GM18526 (cell line): ENCODE results near the gene EXOC3L1.

Experiments
- POLR2A ChIP-seq: IDR thresholded peaks from 3 replicates; pipeline ENCODE4 v1.6.1; 2011; ENCODE audit not compliant: insufficient read length; ENCODE audit errors: extremely low read depth

EXOC3L1 gene

GRCh38 chr16:67145746-67146145 lies 44.2 kb downstream of the EXOC3L1 start:
- TF ChIP-seq POLR2A: no peak

GRCh38 chr16:67144943-67145342 lies 45.0 kb downstream of the EXOC3L1 start:
- TF ChIP-seq POLR2A: no peak

GRCh38 chr16:67142342-67142741 lies 47.6 kb downstream of the EXOC3L1 start:
- no peak for TF ChIP-seq POLR2A

- TF ChIP-seq POLR2A: no peak
Measured at GRCh38 chr16:67141391-67141790, 48.5 kb downstream of the EXOC3L1 start.

- no peak for TF ChIP-seq POLR2A
Measured at GRCh38 chr16:67137605-67138004, 52.3 kb downstream of the EXOC3L1 start.
